ENCODE data around the gene GALNTL6. TPM values are rescaled to one million over a fixed set of nuclear protein-coding genes. Genes with fewer than 3 reads are reported as not detected.
"Not testable (repeated sequence)": the region's sequence is repeated elsewhere in the genome, so short reads cannot be mapped to it uniquely, and the experiment has no call there.

GALNTL6 gene
- total and polyA plus RNA-seq, 2 donors (not counting 1 experiment from before 2014, with no cell fraction given) = 0.99 to 1.1 TPM

- TF ChIP-seq EZH2 (IDR thresholded peaks at IDR 0.05; ENCODE audit: borderline replicate concordance, insufficient read depth, low read depth, low read length, poor library complexity, severe bottlenecking) = no peak
- TF ChIP-seq, protein P1, sequence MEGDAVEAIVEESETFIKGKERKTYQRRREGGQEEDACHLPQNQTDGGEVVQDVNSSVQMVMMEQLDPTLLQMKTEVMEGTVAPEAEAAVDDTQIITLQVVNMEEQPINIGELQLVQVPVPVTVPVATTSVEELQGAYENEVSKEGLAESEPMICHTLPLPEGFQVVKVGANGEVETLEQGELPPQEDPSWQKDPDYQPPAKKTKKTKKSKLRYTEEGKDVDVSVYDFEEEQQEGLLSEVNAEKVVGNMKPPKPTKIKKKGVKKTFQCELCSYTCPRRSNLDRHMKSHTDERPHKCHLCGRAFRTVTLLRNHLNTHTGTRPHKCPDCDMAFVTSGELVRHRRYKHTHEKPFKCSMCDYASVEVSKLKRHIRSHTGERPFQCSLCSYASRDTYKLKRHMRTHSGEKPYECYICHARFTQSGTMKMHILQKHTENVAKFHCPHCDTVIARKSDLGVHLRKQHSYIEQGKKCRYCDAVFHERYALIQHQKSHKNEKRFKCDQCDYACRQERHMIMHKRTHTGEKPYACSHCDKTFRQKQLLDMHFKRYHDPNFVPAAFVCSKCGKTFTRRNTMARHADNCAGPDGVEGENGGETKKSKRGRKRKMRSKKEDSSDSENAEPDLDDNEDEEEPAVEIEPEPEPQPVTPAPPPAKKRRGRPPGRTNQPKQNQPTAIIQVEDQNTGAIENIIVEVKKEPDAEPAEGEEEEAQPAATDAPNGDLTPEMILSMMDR (IDR thresholded peaks at IDR 0.05) = no peak
- CTCF ChIA-PET = no interaction called here
- Mint-ChIP-seq H3K4me3 (no peak overlapping the region), H3K4me1 (no peaks in the 10 kb centered on the region), H3K9me3 (ENCODE audit: insufficient read depth) (no peaks in the 10 kb centered on the region), H3K27me3 (no peaks in the 10 kb centered on the region), H3K27ac (no peak overlapping the region)
- no peaks in the 10 kb centered on the region for H3K79me2 ChIP-seq (ENCODE audit: control insufficient read depth, insufficient read depth, low read length)
- no peaks in the 10 kb centered on the region for H3K4me1 ChIP-seq (ENCODE audit: control insufficient read depth in 2 of 2, insufficient read depth in 2 of 2, low read length in 2 of 2)
- no peaks in the 10 kb centered on the region for H3K27me3 ChIP-seq (replicated peaks in 1 of 4; ENCODE audit: control extremely low read depth in 1 of 4, control insufficient read depth in 3 of 4, insufficient read depth in 4 of 4, low read length in 3 of 4)
- DNase-seq (no peak), ATAC-seq (ENCODE audit: low read depth) (no peak)
- H2AFZ ChIP-seq (ENCODE audit: insufficient read depth, low read depth, low read length, poor library complexity, severe bottlenecking) = no peak overlapping the region
- 100% methylated on average over 1 of the region's 2 CpGs for WGBS (ENCODE audit: insufficient coverage)
- H3K4me3 ChIP-seq (ENCODE audit: control extremely low read depth in 1 of 5, extremely low read depth in 1 of 5, insufficient read depth in 1 of 5, low read depth in 2 of 5, low read length in 4 of 5) = no peak overlapping the region
- H3K9me3 ChIP-seq (ENCODE audit: control extremely low read depth in 1 of 3, control insufficient read depth in 2 of 3, insufficient read depth in 1 of 3, low read length in 2 of 3) = no peaks in the 10 kb centered on the region
- no peaks in the 10 kb centered on the region for H3K36me3 ChIP-seq (replicated peaks in 1 of 2; ENCODE audit: control extremely low read depth in 1 of 2, control insufficient read depth in 1 of 2, extremely low read depth in 1 of 2, insufficient read depth in 2 of 2, low read length in 1 of 2)
- no peaks in the 10 kb centered on the region for H4K20me1 ChIP-seq (ENCODE audit: control insufficient read depth, insufficient read depth, low read length, poor library complexity, severe bottlenecking)
- POLR2A ChIA-PET = no interaction called here
- no peak overlapping the region for H3K9ac ChIP-seq (ENCODE audit: low read length)
- H3K4me2 ChIP-seq (replicated peaks; ENCODE audit: low read depth, low read length, poor library complexity, severe bottlenecking) = no peak overlapping the region
- intact Hi-C loops (cut with micrococcal nuclease) = no loop called here
- H3K27ac ChIP-seq (ENCODE audit: low read length in 2 of 2) = no peak overlapping the region
Measured at GRCh38 chr4:172411149-172411548, 597.9 kb downstream of the GALNTL6 start.

DNA sequence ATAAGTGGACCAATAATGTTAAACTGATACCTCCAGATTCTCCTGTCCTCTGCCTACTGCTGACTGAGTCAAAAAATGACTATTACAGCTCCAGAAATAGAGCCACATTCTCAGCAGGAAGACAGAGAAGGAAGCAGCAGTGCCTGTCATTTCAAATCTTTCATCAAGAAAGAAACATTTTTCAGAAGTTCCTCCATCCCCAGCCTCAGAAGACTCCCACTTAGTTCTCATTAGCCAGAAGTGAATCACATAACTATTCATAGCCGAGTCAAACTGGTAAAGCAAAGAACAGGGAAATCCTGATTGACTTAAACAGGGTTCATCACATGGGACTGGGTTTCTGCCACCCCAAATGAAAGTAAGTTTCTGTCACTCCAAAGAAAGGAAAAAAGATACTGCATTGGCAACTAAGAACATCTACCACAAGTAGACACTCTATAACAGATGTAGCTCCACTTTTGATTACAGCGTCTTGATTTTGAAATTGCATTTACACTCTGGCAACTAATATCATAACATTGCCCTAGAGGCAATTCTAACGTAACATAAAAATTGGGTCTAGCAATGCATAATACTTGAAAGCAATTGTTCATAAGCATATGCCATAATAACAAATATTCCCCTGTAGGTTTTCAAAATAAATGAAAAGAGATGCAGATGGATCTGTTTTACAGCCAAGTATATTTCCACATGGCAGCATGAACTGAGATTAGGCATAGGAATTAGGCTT, 599.8 kb downstream of the GALNTL6 start:
- Histone ChIP-seq H3K27ac (ENCODE audit: low read length in 2 of 2) (no peak overlapping the region), H4K20me1 (ENCODE audit: control insufficient read depth, insufficient read depth, low read length, poor library complexity, severe bottlenecking) (no peaks in the 10 kb centered on the region), H3K27me3 (replicated peaks in 1 of 4; ENCODE audit: control extremely low read depth in 1 of 4, control insufficient read depth in 3 of 4, insufficient read depth in 4 of 4, low read length in 3 of 4) (no peaks in the 10 kb centered on the region), H3K36me3 (replicated peaks in 1 of 2; ENCODE audit: control extremely low read depth in 1 of 2, control insufficient read depth in 1 of 2, extremely low read depth in 1 of 2, insufficient read depth in 2 of 2, low read length in 1 of 2) (no peaks in the 10 kb centered on the region), H3K79me2 (ENCODE audit: control insufficient read depth, insufficient read depth, low read length) (no peaks in the 10 kb centered on the region), H3K4me3 (ENCODE audit: control extremely low read depth in 1 of 5, extremely low read depth in 1 of 5, insufficient read depth in 1 of 5, low read depth in 2 of 5, low read length in 4 of 5) (no peak overlapping the region), H2AFZ (ENCODE audit: insufficient read depth, low read depth, low read length, poor library complexity, severe bottlenecking) (no peak overlapping the region), H3K9me3 (ENCODE audit: control extremely low read depth in 1 of 3, control insufficient read depth in 2 of 3, insufficient read depth in 1 of 3, low read length in 2 of 3) (no peaks in the 10 kb centered on the region), H3K9ac (ENCODE audit: low read length) (no peak overlapping the region), H3K4me1 (ENCODE audit: control insufficient read depth in 2 of 2, insufficient read depth in 2 of 2, low read length in 2 of 2) (no peaks in the 10 kb centered on the region), H3K4me2 (replicated peaks; ENCODE audit: low read depth, low read length, poor library complexity, severe bottlenecking) (no peak overlapping the region)
- POLR2A ChIA-PET = no interaction called here
- CTCF ChIA-PET = no interaction called here
- no peaks in the 10 kb centered on the region for H3K27me3 Mint-ChIP-seq
- no peak for TF ChIP-seq EZH2 (IDR thresholded peaks at IDR 0.05; ENCODE audit: borderline replicate concordance, insufficient read depth, low read depth, low read length, poor library complexity, severe bottlenecking)
- TF ChIP-seq, protein P1 (IDR thresholded peaks at IDR 0.05) = no peak
- H3K4me3 Mint-ChIP-seq = no peak overlapping the region
- WGBS (ENCODE audit: insufficient coverage) = 86% methylated on average over 2 of the region's 3 CpGs
- no peak overlapping the region for H3K27ac Mint-ChIP-seq
- H3K4me1 Mint-ChIP-seq = no peaks in the 10 kb centered on the region
- no peaks in the 10 kb centered on the region for H3K9me3 Mint-ChIP-seq (ENCODE audit: insufficient read depth)
- DNase-seq = no peak
- ATAC-seq (ENCODE audit: low read depth) = no peak
- intact Hi-C loops (cut with micrococcal nuclease) = no loop called here

GRCh38 chr4:172428979-172429378, 615.8 kb downstream of the GALNTL6 start:
- DNase-seq; CTCF ChIA-PET; H3K4me3 Mint-ChIP-seq; H3K4me1 ChIP-seq (ENCODE audit: control insufficient read depth in 2 of 2, insufficient read depth in 2 of 2, low read length in 2 of 2); intact Hi-C loops (cut with micrococcal nuclease); H3K9me3 ChIP-seq (ENCODE audit: control extremely low read depth in 1 of 3, control insufficient read depth in 2 of 3, insufficient read depth in 1 of 3, low read length in 2 of 3); H3K36me3 ChIP-seq (replicated peaks in 1 of 2; ENCODE audit: control extremely low read depth in 1 of 2, control insufficient read depth in 1 of 2, extremely low read depth in 1 of 2, insufficient read depth in 2 of 2, low read length in 1 of 2); H3K27ac ChIP-seq (ENCODE audit: low read length in 2 of 2); H3K4me3 ChIP-seq (ENCODE audit: control extremely low read depth in 1 of 5, extremely low read depth in 1 of 5, insufficient read depth in 1 of 5, low read depth in 2 of 5, low read length in 4 of 5); H3K9ac ChIP-seq (ENCODE audit: low read length); H3K27me3 Mint-ChIP-seq; H2AFZ ChIP-seq (ENCODE audit: insufficient read depth, low read depth, low read length, poor library complexity, severe bottlenecking); ATAC-seq (ENCODE audit: low read depth); POLR2A ChIA-PET; H3K27ac Mint-ChIP-seq; H3K79me2 ChIP-seq (ENCODE audit: control insufficient read depth, insufficient read depth, low read length); H3K4me1 Mint-ChIP-seq; H4K20me1 ChIP-seq (ENCODE audit: control insufficient read depth, insufficient read depth, low read length, poor library complexity, severe bottlenecking); H3K27me3 ChIP-seq (replicated peaks in 1 of 4; ENCODE audit: control extremely low read depth in 1 of 4, control insufficient read depth in 3 of 4, insufficient read depth in 4 of 4, low read length in 3 of 4); H3K4me2 ChIP-seq (replicated peaks; ENCODE audit: low read depth, low read length, poor library complexity, severe bottlenecking); H3K9me3 Mint-ChIP-seq (ENCODE audit: insufficient read depth): not testable (repeated sequence)
- WGBS (ENCODE audit: insufficient coverage) = 96% methylated on average over 10 of the region's 12 CpGs
